Activated CD4-positive, CD25-positive, alpha-beta regulatory T cell treated with anti-CD3 and anti-CD28 coated beads, Interleukin-2, amount 50 U/mL, for 24 hours (primary cell): ENCODE results near the gene KLC1.
A peak's percentile ranks its signal among the peaks of the same experiment; 100 is the strongest.
"Not testable (repeated sequence)": the region's sequence is repeated elsewhere in the genome, so short reads cannot be mapped to it uniquely, and the experiment has no call there.

ENCODE experiments used
- ATAC-seq, 2 donors: fragments of 150-1000 bp; cut with Tn5 transposase; one replicate each; pipeline ENCODE4 v1.10.0; 2021; ENCODE audit warnings: mild to moderate bottlenecking in 1 of 2, moderate library complexity in 1 of 2

The KLC1 gene

DNA sequence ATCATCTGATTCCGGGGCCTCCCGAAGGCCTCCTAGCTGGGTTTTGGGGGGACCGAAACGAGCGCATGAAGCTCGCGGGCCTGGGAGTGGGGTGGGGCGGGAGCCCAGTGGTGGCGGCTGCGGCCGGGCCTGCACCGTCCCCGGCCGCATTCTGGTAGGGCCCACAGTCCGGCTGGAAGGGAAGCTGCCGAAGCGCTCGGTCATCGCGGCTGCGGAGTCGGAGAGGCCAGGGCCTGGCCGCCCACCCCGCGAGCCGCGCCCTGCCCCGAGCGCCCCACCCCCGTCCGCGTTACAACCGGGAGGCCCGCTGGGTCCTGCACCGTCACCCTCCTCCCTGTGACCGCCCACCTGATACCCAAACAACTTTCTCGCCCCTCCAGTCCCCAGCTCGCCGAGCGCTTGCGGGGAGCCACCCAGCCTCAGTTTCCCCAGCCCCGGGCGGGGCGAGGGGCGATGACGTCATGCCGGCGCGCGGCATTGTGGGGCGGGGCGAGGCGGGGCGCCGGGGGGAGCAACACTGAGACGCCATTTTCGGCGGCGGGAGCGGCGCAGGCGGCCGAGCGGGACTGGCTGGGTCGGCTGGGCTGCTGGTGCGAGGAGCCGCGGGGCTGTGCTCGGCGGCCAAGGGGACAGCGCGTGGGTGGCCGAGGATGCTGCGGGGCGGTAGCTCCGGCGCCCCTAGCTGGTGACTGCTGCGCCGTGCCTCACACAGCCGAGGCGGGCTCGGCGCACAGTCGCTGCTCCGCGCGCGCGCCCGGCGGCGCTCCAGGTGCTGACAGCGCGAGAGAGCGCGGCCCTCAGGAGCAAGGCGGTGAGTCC lies at the start of gene KLC1:
KLC1 (plus strand) TSS at position 528 of the 819 bp plus-strand sequence. CDS start 25,354 bp downstream, outside the sequence.
- ATAC-seq, result peak; percentile 73 to 77

GRCh38 chr14:103581206-103581605 lies 47.8 kb upstream of the KLC1 start:
- no peak for ATAC-seq

- no peak for ATAC-seq
Observed at GRCh38 chr14:103581954-103582703, 46.9 kb upstream of the KLC1 start.

DNA sequence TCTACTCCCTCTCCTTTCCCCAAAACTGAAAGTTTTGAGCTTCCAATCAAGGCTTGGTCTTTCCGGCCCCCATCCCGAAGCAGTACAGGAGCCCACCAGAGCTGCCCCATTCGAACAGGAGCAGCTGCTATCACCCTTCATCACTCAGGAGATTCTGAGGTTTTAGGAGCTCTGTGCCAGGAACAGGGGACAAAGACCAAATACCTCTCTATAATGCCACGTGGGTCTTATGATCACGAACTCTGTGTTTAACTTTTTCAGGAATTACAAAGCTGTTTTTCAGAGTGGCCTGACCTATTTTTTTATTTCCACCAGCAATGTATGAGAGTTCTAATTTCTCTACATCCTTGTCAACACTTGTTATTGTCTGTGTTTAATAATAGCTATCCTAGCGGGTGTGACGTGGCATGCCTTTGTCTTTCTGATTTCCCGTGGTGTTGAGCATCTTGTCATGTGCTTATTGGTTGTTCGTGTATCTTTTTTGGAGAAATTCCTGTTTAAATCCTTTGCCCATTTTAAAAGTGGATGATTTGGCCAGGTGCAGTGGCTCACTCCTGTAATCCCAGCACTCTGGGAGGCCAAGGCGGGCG lies 44.6 kb upstream of the KLC1 start:
- ATAC-seq, result no peak

DNA sequence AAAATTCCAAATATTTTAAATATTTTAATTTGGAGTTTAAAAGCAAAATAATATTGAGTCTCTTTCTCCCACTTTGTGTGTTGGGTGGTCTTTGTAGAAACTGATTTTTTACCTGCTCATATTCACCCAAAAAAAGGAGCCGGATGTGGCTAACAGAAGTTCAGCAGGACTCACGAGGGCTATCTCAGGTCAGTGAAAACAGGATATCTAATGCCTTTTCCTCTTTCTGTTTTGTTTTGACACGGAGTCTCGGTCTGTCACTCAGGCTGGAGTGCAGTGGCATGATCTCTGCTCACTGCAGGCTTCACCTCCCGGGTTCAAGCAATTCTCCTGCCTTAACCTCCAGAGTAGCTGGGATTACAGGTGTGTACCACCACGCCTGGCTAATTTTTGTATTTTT lies 35.4 kb upstream of the KLC1 start:
- peak in 1 of 2 donors; percentile 44 for ATAC-seq

- ATAC-seq, result no peak
Observed at GRCh38 chr14:103594265-103594664, 34.7 kb upstream of the KLC1 start.

GRCh38 chr14:103597623-103598377 lies 31.2 kb upstream of the KLC1 start:
- ATAC-seq, result no peak

DNA sequence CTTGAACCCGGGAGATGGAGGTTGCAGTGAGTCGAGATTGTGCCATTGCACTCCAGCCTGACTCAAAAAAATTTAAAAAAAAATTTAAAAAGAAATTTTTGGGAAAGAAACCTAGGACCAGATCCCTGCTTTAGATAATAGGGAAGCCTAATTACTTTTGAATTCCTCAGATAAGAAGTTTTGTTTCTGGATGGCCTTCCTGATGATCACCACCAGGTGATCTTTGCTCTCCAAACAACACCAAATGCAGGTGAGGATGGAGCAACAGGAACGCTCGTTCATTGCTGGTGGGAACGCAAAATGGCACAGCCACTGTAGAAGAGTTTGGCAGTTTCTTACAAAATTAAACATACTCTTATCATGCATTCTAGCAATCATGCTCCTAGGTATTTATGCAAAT lies 28.5 kb upstream of the KLC1 start:
- no peak for ATAC-seq

- ATAC-seq, result no peak
Observed at GRCh38 chr14:103604620-103605019, 24.4 kb upstream of the KLC1 start.

DNA sequence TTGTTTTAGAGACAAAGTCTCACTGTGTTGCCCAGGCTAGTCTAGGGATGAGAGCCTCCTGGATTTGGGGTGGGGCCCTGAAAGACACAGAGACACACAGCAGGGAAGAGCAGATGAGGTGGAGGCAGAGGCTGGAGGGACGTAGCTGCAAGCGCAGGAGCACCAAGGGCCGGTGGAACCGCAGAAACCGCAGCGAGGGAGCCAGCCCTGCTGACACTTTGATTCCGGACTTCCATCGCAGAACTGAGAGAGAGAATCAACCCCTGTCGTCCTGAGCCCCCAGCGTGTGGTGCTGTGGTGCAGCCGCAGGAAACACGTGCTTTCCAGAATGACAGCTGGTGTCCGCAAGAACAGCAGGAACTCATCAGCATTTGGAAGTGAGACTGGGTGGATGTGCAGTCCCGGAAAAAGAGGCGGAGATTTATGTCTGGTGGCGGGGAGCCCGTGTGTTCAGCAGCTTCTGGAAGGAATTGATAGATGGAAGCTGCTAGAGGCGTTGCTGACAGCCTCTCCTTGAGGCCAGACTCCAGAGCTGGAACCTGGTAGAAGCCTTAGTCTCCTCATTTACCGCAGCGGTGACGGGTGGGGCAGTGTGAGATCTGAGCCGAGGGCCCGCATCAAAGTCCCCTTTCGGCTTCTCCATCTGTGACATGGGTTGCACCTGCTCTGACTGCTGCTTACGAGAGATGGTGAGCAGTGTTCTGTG lies 21.9 kb upstream of the KLC1 start:
- peak; percentile 68 to 74 for ATAC-seq

GRCh38 chr14:103607822-103608221 lies 21.2 kb upstream of the KLC1 start:
- ATAC-seq, result no peak

GRCh38 chr14:103609081-103609480 lies 19.9 kb upstream of the KLC1 start:
- not testable (repeated sequence) for ATAC-seq

GRCh38 chr14:103611215-103611614 lies 17.8 kb upstream of the KLC1 start:
- no peak for ATAC-seq

- no peak for ATAC-seq
Observed at GRCh38 chr14:103613517-103613916, 15.5 kb upstream of the KLC1 start.

GRCh38 chr14:103616635-103617300 lies 12.2 kb upstream of the KLC1 start:
- no peak for ATAC-seq

DNA sequence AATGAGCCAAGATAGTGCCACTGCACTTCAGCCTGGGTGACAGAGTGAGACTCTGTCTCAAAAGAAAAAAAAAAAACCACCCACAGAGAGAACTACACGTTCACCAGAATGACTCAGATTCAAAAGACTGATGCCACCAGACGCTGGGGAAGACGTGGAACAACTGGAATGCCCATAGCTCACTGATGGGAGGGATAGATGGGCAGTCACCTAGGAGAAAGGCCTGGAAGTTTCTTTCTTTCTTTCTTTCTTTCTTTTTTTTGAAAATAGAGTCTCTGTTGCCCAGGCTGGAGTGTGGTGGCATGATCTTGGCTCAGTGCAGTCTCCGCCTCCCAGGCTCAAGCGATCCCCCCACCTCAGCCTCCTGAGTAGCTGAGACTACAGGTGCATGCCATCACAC lies 10.0 kb upstream of the KLC1 start:
- no peak for ATAC-seq

GRCh38 chr14:103621860-103622259 lies 7.2 kb upstream of the KLC1 start:
- ATAC-seq, result no peak

- no peak for ATAC-seq
Observed at GRCh38 chr14:103623308-103623707, 5.7 kb upstream of the KLC1 start.

GRCh38 chr14:103623883-103624482 lies 5.0 kb upstream of the KLC1 start:
- no peak for ATAC-seq

GRCh38 chr14:103624860-103625259 lies 4.2 kb upstream of the KLC1 start:
- ATAC-seq, result no peak
